OCI-LY3 (cell line): ENCODE data around the gene NOP58.

Experiments
- H2AFZ ChIP-seq: fragments of 200-600, 300-600 bp; shearing (Covaris generic); 2 replicates; pipeline ENCODE4 v1.6.0; 2014; ENCODE audit warnings: antibody characterized with exemption, low read depth, low read length
- H3K27ac ChIP-seq: fragments of 200-600, 300-600 bp; sonication (generic); 2 replicates; pipeline ENCODE4 v1.5.1; 2014; ENCODE audit warnings: mild to moderate bottlenecking, low read length, moderate library complexity, mixed read lengths
- H3K27me3 ChIP-seq: fragments of 200-600, 300-600 bp; sonication (generic); 2 replicates; pipeline ENCODE4 v1.6.1; 2014; ENCODE audit warnings: low read depth, low read length, mixed read lengths
- H3K36me3 ChIP-seq: fragments of 200-600, 300-600 bp; sonication (generic); replicated peaks from 2 replicates; pipeline ENCODE3; 2014; ENCODE audit warnings: low read depth, low read length, mixed read lengths
- H3K4me1 ChIP-seq: fragments of 300-600, 200-600 bp; sonication (generic); 2 replicates; pipeline ENCODE4 v1.6.1; 2014; ENCODE audit warnings: low read length, mixed read lengths
- H3K4me2 ChIP-seq: fragments of 200-600, 300-600 bp; sonication (generic); 2 replicates; pipeline ENCODE4 v1.6.1; 2014; ENCODE audit warnings: low read length, mixed read lengths
- H3K4me3 ChIP-seq: fragments of 300-600, 200-600 bp; sonication (generic); 2 replicates; pipeline ENCODE4 v1.5.1; 2014; ENCODE audit warnings: antibody characterized with exemption, mild to moderate bottlenecking, low read length, moderate library complexity
- H3K79me2 ChIP-seq: fragments of 300-600, 200-600 bp; shearing (Covaris generic); 2 replicates; pipeline ENCODE4 v1.6.1; 2014; ENCODE audit warnings: mild to moderate bottlenecking, low read length, mixed read lengths
- H3K9ac ChIP-seq: fragments of 300-600, 200-600 bp; shearing (Covaris generic); 2 replicates; pipeline ENCODE4 v1.6.0; 2014; ENCODE audit warnings: mild to moderate bottlenecking, low read length, moderate library complexity
- H3K9me3 ChIP-seq: fragments of 200-600, 300-600 bp; shearing (Covaris generic); 2 replicates; pipeline ENCODE4 v1.6.1; 2014; ENCODE audit warnings: low read length, mixed read lengths; ENCODE audit not compliant: insufficient read depth
- H4K20me1 ChIP-seq: fragments of 200-600, 300-600 bp; sonication (generic); 2 replicates; pipeline ENCODE4 v1.6.1; 2016; ENCODE audit warnings: low read length, mixed read lengths; ENCODE audit not compliant: insufficient read depth
- EZH2phosphoT487 ChIP-seq: fragments of 200-600 bp; shearing (Covaris generic); IDR thresholded peaks from 2 replicates; pipeline ENCODE4 v1.6.1; 2018; ENCODE audit warnings: antibody characterized with exemption, mixed run types, low read depth
- TF ChIP-seq, protein P1 (sequence below): fragments of 200-600, 300-600 bp; sonication (generic); IDR thresholded peaks from 2 replicates; pipeline ENCODE4 v1.5.1; 2014; ENCODE audit warnings: antibody characterized with exemption, low read length, low read depth

The NOP58 gene

GRCh38 chr2:202278944-202279343 lies 13.4 kb downstream of the NOP58 start:
- Histone ChIP-seq H2AFZ (no peak overlapping the region), H3K27me3 (no peaks in the 10 kb centered on the region), H3K79me2 (peaks cover 97% of the 10 kb centered on the region), H3K36me3 (peaks cover 64% of the 10 kb centered on the region), H3K4me1 (no peaks in the 10 kb centered on the region), H3K27ac (no peak overlapping the region), H3K4me2 (no peak overlapping the region), H3K9me3 (no peaks in the 10 kb centered on the region), H4K20me1 (peaks cover 72% of the 10 kb centered on the region), H3K4me3 (no peak overlapping the region), H3K9ac (no peak overlapping the region)
- TF ChIP-seq EZH2phosphoT487: no peak
- TF ChIP-seq, protein P1, sequence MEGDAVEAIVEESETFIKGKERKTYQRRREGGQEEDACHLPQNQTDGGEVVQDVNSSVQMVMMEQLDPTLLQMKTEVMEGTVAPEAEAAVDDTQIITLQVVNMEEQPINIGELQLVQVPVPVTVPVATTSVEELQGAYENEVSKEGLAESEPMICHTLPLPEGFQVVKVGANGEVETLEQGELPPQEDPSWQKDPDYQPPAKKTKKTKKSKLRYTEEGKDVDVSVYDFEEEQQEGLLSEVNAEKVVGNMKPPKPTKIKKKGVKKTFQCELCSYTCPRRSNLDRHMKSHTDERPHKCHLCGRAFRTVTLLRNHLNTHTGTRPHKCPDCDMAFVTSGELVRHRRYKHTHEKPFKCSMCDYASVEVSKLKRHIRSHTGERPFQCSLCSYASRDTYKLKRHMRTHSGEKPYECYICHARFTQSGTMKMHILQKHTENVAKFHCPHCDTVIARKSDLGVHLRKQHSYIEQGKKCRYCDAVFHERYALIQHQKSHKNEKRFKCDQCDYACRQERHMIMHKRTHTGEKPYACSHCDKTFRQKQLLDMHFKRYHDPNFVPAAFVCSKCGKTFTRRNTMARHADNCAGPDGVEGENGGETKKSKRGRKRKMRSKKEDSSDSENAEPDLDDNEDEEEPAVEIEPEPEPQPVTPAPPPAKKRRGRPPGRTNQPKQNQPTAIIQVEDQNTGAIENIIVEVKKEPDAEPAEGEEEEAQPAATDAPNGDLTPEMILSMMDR: peak; percentile 43

GRCh38 chr2:202286595-202286994 lies 21.0 kb downstream of the NOP58 start:
- no peak overlapping the region for H3K4me2 ChIP-seq
- H3K9ac ChIP-seq: no peak overlapping the region
- TF ChIP-seq, protein P1: no peak
- no peak for TF ChIP-seq EZH2phosphoT487
- no peaks in the 10 kb centered on the region for H3K27me3 ChIP-seq
- H3K4me1 ChIP-seq: no peaks in the 10 kb centered on the region; the same call in 1 of the 2 replicates
- no peak overlapping the region for H3K27ac ChIP-seq
- H3K79me2 ChIP-seq: peaks cover 76% of the 10 kb centered on the region
- no peak overlapping the region for H3K4me3 ChIP-seq
- peaks cover 64% of the 10 kb centered on the region for H3K36me3 ChIP-seq
- H4K20me1 ChIP-seq: peaks cover 33% of the 10 kb centered on the region
- no peak overlapping the region for H2AFZ ChIP-seq
- no peaks in the 10 kb centered on the region for H3K9me3 ChIP-seq

- Histone ChIP-seq H4K20me1 (peaks cover 27% of the 10 kb centered on the region), H3K4me1 (no peaks in the 10 kb centered on the region; the same call in 1 of the 2 replicates), H3K9ac (no peak overlapping the region), H2AFZ (no peak overlapping the region), H3K9me3 (no peaks in the 10 kb centered on the region), H3K36me3 (peaks cover 53% of the 10 kb centered on the region), H3K27ac (no peak overlapping the region), H3K4me3 (no peak overlapping the region), H3K4me2 (no peak overlapping the region), H3K27me3 (no peaks in the 10 kb centered on the region), H3K79me2 (peaks cover 70% of the 10 kb centered on the region)
- TF ChIP-seq, protein P1: no peak
- TF ChIP-seq EZH2phosphoT487: no peak
Measured at GRCh38 chr2:202289394-202290204, 24.0 kb downstream of the NOP58 start.

GRCh38 chr2:202290316-202290715 lies 24.8 kb downstream of the NOP58 start:
- H3K27ac ChIP-seq: no peak overlapping the region
- H4K20me1 ChIP-seq: peaks cover 32% of the 10 kb centered on the region
- H3K27me3 ChIP-seq: no peaks in the 10 kb centered on the region
- H3K4me3 ChIP-seq: no peak overlapping the region
- no peaks in the 10 kb centered on the region for H3K9me3 ChIP-seq
- H3K36me3 ChIP-seq: peaks cover 54% of the 10 kb centered on the region
- H3K4me2 ChIP-seq: no peak overlapping the region
- H3K9ac ChIP-seq: no peak overlapping the region
- no peak overlapping the region for H2AFZ ChIP-seq
- H3K79me2 ChIP-seq: peaks cover 67% of the 10 kb centered on the region
- TF ChIP-seq, protein P1: no peak
- no peak for TF ChIP-seq EZH2phosphoT487
- no peaks in the 10 kb centered on the region; the same call in 1 of the 2 replicates for H3K4me1 ChIP-seq
